Lower lobe of right lung (tissue), 2 donors: ENCODE data around the gene LCE6A. TPM values are rescaled to one million over a fixed set of nuclear protein-coding genes. Genes with fewer than 3 reads are reported as not detected.

Experiments used
- ATAC-seq, 2 donors: fragments of 200-7000 bp; cut with Tn5 transposase; one replicate each; pipeline ENCODE4 v1.9.1; 2020 to 2022; ENCODE audit warnings: mild to moderate bottlenecking in 2 of 2, moderate library complexity in 2 of 2
- DNase-seq: peaks from one replicate; pipeline ENCODE4 v3.0.0-alpha.2; 2020
- H3K27ac ChIP-seq: fragments of 200-600 bp; one replicate; pipeline ENCODE4 v1.8.0; 2022
- H3K27me3 ChIP-seq: fragments of 200-600 bp; one replicate; pipeline ENCODE4 v1.8.0; 2022; ENCODE audit warnings: low read depth
- H3K36me3 ChIP-seq: fragments of 200-600 bp; one replicate; pipeline ENCODE4 v1.8.0; 2022; ENCODE audit warnings: mild to moderate bottlenecking
- H3K4me1 ChIP-seq: fragments of 200-600 bp; one replicate; pipeline ENCODE4 v1.8.0; 2022
- H3K4me3 ChIP-seq: fragments of 200-600 bp; one replicate; pipeline ENCODE4 v1.8.0; 2022; ENCODE audit warnings: mild to moderate bottlenecking
- H3K9me3 ChIP-seq: fragments of 200-600 bp; one replicate; pipeline ENCODE4 v1.8.0; 2022
- intact Hi-C: fragments of 100-400 bp; cut with DNase I; formaldehyde crosslinking; loops from one replicate; pipeline ENCODE4 v1.11.0; 2022
- total RNA-seq: library from RNA; stranded (reverse); fragmentation: NEBNext Ultra II Directional; extraction: Animal tissue kit (Norgen Biotek cat#: 25700); gene quantifications from one replicate; pipeline ENCODE4 v1.2.1, GENCODE V29; 2021
- TF ChIP-seq, protein P1 (sequence below): fragments of 200-600 bp; IDR thresholded peaks from one replicate; pipeline ENCODE4 v1.8.0; 2022; ENCODE audit warnings: antibody characterized with exemption, mild to moderate bottlenecking
- donor health status: DM: no; HTN: yes; CAD: no; lungs with severe emphysema.

LCE6A gene
- total RNA-seq, 1 donor from 2014 or later, result not detected

DNA sequence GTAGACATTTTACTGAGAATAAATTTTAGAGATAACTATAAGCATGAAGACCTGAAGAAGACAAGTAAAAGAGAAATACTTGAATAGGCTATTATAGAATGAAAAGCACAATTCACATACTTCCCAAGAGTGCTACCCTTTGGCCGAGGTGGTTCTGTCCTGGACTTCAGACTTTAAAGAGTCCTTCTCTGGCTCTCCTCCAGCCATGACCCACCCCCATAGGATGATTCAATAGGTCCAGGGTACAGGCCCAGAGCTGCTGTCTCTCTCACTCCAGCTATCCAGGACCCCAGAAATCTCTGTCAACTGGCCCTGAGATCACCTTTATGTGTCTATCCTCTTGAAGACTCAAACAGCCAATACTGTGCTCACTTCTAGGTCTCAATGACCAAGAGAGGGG lies 34.2 kb downstream of the LCE6A start:
- ATAC-seq (no peak), DNase-seq (no peak)
- intact Hi-C loops, result no loop called here
- TF ChIP-seq, protein P1, sequence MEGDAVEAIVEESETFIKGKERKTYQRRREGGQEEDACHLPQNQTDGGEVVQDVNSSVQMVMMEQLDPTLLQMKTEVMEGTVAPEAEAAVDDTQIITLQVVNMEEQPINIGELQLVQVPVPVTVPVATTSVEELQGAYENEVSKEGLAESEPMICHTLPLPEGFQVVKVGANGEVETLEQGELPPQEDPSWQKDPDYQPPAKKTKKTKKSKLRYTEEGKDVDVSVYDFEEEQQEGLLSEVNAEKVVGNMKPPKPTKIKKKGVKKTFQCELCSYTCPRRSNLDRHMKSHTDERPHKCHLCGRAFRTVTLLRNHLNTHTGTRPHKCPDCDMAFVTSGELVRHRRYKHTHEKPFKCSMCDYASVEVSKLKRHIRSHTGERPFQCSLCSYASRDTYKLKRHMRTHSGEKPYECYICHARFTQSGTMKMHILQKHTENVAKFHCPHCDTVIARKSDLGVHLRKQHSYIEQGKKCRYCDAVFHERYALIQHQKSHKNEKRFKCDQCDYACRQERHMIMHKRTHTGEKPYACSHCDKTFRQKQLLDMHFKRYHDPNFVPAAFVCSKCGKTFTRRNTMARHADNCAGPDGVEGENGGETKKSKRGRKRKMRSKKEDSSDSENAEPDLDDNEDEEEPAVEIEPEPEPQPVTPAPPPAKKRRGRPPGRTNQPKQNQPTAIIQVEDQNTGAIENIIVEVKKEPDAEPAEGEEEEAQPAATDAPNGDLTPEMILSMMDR, result no peak
- Histone ChIP-seq H3K4me1 (no peaks in the 10 kb centered on the region), H3K27ac (no peak overlapping the region), H3K9me3 (no peaks in the 10 kb centered on the region), H3K27me3 (no peaks in the 10 kb centered on the region), H3K4me3 (no peak overlapping the region), H3K36me3 (no peaks in the 10 kb centered on the region)

DNA sequence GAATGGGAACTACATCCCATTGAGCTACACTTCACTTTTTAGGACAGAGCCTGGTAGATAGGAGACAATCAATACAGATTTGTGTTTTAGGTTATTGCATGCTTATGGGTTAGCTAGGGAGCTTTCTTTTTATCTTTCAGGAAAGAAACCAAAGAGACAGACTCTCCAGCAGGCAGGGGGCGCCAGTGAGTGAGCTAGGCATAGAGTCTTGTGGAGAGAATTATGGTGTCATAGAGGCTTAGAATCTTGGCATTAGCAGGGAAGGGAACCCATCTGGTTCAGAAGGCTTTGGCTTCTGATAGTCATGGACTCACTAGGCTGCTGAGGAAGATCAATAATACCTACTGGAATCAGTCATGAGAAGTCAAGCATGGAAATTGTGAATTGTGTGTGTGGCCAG lies 35.4 kb downstream of the LCE6A start, which contains the start of gene SMCP:
TSS of gene SMCP (plus strand) at position 281 of the 400 bp plus-strand sequence. CDS start 6,101 bp downstream, outside the sequence.
- ATAC-seq (no peak), DNase-seq (no peak)
- Histone ChIP-seq H3K4me1 (no peaks in the 10 kb centered on the region), H3K27ac (no peak within 1 kb of the TSS), H3K27me3 (no peaks in the 10 kb centered on the region), H3K36me3 (no peaks in the 10 kb centered on the region), H3K4me3 (no peak within 1 kb of the TSS), H3K9me3 (no peaks in the 10 kb centered on the region)
- TF ChIP-seq, protein P1, result peak; percentile 8
- intact Hi-C loops, result no loop called here

DNA sequence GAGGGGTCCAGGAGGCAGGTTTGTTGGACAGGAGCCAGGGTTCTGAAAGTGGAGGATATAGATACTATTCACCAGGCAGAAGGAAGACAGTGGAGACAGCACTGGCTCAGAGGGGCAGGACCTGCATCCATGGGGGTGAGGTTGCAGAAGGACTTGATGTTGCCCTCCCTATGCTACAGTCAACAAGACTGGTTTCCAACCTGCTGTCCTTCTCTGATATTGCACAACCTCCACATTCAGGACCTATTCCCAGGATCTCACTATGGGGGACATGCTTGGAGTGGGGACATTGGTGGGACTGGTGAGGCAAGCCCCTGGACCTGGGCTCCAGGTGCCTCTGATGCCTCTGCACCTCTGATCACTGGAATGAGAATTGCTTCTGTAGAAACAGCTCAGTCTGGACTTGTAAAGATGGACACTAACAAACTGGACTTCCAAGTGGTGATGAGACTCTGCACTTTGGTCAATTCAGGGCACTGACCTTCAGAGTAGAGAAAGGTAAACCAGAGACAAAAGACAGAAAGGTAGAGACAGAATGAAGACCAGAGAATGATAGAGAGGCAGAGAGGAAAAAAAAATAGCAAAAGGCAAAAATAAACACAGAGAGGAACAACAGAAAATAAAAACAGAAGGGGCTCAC lies 37.0 kb downstream of the LCE6A start:
- Histone ChIP-seq H3K9me3 (no peaks in the 10 kb centered on the region), H3K27me3 (no peaks in the 10 kb centered on the region), H3K27ac (no peak overlapping the region), H3K4me1 (no peaks in the 10 kb centered on the region), H3K4me3 (no peak overlapping the region), H3K36me3 (no peaks in the 10 kb centered on the region)
- intact Hi-C loops, result no loop called here
- ATAC-seq (no peak), DNase-seq (no peak)
- TF ChIP-seq, protein P1, result no peak

DNA sequence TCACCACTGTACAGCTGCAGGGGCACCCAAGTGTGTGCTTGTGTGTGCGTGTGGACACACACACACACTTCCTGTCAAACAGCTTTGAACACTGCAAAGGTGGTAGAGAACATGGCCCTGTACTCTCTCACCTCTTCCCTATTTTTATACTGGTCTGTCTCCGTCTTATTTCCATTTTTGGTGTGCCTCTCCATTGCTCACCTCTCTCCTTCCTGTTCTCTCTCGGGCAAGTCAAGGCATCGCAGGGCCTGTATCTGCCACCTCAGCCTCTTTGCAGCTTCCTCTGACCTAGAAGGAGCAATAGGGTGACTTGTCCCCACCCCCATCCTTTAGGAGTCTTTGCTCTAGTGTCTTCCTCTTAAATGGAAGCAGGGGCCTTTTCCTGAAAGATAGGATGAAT lies 37.7 kb downstream of the LCE6A start:
- ATAC-seq (no peak), DNase-seq (no peak)
- H3K36me3 ChIP-seq, result no peaks in the 10 kb centered on the region
- H3K9me3 ChIP-seq, result no peaks in the 10 kb centered on the region
- intact Hi-C loops, result no loop called here
- H3K27ac ChIP-seq, result no peak overlapping the region
- no peak overlapping the region for H3K4me3 ChIP-seq
- no peaks in the 10 kb centered on the region for H3K27me3 ChIP-seq
- TF ChIP-seq, protein P1, result no peak
- no peaks in the 10 kb centered on the region for H3K4me1 ChIP-seq

DNA sequence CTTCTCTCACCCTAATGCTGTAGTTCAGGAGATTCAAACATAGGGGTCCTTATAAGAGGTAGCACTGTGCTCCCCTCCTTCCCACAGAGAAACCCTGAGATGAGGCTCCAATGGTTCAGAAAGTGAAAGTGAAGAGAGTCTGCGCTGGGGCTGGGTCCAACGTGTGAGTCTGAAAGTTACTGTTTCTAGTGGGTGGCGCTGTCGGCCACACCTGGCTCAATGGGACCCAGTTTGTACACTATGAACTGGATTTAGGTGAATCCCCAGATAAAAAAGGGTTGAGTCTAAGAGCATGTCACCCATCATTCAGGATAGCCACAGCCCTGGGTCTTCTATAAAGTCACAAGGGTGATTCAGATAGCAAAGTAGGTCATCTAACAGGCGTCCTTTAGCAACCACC lies 38.3 kb downstream of the LCE6A start:
- ATAC-seq (no peak), DNase-seq (no peak)
- H3K27ac ChIP-seq, result no peak overlapping the region
- intact Hi-C loops, result no loop called here
- TF ChIP-seq, protein P1, result no peak
- no peaks in the 10 kb centered on the region for H3K9me3 ChIP-seq
- no peaks in the 10 kb centered on the region for H3K4me1 ChIP-seq
- H3K36me3 ChIP-seq, result no peaks in the 10 kb centered on the region
- H3K27me3 ChIP-seq, result no peaks in the 10 kb centered on the region
- no peak overlapping the region for H3K4me3 ChIP-seq
